ENCODE results near the gene IL6R. TPM values are rescaled to one million over a fixed set of nuclear protein-coding genes. Genes with fewer than 3 reads are reported as not detected.

The IL6R gene
- total RNA-seq, 1 donor from 2014 or later, result 0.09 TPM

DNA sequence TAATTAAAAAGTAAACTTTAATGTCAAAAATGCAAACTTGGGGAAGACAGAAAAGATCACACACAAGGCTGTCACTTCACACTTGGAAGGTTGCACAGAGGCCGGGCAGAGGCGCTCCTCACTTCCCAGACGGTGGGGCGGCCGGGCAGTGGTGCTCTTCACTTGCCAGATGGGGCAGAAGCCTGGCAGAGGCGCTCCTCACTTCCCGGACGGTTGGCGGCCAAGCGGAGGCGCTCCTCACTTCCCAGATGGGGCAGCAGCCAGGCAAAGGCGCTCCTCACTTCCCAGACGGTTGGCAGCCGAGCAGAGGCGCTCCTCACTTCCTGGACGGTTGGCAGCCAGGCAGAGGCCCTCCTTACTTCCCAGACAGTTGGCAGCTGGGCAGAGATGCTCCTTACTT lies 25.8 kb upstream of the IL6R start:
- Mint-ChIP-seq H3K36me3 (ENCODE audit: low read depth) (no peaks in the 10 kb centered on the region), H3K27ac (ENCODE audit: unreplicated experiment) (no peak overlapping the region), H3K4me1 (no peaks in the 10 kb centered on the region), H3K27me3 (ENCODE audit: low read depth) (no peaks in the 10 kb centered on the region), H3K4me3 (no peak overlapping the region), H3K9me3 (no peaks in the 10 kb centered on the region)
- no peak for DNase-seq (ENCODE audit: low read depth, low spot score)
- TF ChIP-seq, protein P1, sequence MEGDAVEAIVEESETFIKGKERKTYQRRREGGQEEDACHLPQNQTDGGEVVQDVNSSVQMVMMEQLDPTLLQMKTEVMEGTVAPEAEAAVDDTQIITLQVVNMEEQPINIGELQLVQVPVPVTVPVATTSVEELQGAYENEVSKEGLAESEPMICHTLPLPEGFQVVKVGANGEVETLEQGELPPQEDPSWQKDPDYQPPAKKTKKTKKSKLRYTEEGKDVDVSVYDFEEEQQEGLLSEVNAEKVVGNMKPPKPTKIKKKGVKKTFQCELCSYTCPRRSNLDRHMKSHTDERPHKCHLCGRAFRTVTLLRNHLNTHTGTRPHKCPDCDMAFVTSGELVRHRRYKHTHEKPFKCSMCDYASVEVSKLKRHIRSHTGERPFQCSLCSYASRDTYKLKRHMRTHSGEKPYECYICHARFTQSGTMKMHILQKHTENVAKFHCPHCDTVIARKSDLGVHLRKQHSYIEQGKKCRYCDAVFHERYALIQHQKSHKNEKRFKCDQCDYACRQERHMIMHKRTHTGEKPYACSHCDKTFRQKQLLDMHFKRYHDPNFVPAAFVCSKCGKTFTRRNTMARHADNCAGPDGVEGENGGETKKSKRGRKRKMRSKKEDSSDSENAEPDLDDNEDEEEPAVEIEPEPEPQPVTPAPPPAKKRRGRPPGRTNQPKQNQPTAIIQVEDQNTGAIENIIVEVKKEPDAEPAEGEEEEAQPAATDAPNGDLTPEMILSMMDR (conservative IDR thresholded peaks at IDR 0.05), result no peak

DNA sequence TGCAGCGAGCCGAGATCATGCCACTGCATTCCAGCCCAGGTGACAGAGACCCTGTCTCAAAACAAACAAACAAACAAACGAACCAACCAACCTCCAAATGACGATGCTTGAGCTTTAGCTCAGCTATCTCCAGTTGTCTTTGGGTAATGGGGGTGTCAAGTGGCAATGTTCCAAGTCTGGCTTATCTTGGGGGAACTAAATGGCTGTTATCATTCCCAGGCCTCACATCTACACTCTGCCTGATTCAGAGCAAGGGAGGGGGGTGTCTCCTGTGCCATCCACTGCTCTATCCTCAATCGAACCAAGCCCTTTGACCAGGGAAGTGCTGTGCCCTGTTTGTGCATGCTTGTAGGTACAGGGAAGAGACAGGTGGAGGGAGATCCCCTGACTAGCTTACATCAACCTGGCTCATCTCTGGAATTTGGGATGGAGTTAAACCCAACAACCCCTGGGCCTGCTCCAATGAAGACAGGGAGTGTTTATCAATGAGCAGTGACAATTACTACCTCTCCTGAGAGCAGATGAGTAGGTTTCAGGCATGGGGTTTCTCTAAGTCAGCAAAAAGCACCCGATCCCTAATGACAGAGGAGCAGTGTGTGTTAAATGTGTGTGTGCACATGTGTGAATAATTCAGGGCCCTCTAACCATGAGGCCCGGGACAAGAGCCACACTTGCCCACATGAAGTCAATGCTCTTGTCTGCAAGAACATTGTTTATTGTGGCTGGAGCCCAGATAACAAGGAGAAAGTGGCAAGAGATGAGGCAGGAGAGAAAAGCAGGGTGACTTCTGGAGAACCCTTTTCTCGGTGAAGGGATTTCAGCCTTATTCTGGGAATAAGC lies 20.3 kb upstream of the IL6R start:
- Mint-ChIP-seq H3K4me1 (no peaks in the 10 kb centered on the region), H3K27me3 (ENCODE audit: low read depth) (peaks cover 5% of the 10 kb centered on the region), H3K36me3 (ENCODE audit: low read depth) (no peaks in the 10 kb centered on the region), H3K4me3 (no peak overlapping the region), H3K27ac (ENCODE audit: unreplicated experiment) (no peak overlapping the region), H3K9me3 (no peaks in the 10 kb centered on the region)
- DNase-seq (ENCODE audit: low read depth, low spot score), result no peak
- TF ChIP-seq, protein P1 (conservative IDR thresholded peaks at IDR 0.05), result no peak

DNA sequence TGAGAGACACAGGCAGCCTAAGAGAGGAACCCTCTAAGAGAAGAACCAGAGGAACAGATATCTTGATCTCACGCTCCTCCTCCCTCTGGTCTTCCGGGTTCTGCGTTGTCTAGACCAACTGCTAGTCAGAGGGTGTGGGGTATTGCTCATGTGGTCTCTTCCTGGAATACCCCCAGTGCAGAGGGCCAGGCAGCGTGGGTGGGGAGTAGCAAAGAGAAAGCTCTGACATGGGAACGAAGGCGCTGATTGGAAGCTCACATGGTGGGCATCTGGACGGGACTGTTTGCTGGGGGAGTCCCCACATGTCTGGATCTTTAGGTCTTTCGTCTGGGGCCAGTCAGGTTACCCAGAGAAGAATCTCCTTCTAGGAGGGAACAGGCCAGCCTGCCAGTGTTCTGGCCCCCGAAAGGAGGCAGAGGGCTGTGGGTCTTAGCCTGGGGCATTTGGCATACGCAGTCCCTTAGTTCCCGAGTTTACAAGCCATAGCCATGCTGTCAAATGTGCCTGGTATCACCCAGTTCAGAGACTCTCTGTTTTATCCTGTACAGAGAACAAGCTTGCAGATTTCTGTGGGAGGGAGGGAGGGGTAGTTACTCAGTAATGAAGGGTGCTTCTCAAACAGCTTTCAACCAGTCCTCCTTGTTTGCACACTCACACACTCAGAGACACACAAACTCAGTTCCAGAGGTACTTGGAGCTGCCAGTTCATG lies 18.3 kb upstream of the IL6R start:
- H3K27ac Mint-ChIP-seq (ENCODE audit: unreplicated experiment), result no peak overlapping the region
- H3K4me3 Mint-ChIP-seq, result no peak overlapping the region
- TF ChIP-seq, protein P1 (conservative IDR thresholded peaks at IDR 0.05), result no peak
- H3K9me3 Mint-ChIP-seq, result no peaks in the 10 kb centered on the region
- no peaks in the 10 kb centered on the region for H3K4me1 Mint-ChIP-seq
- H3K27me3 Mint-ChIP-seq (ENCODE audit: low read depth), result peaks cover 5% of the 10 kb centered on the region
- DNase-seq (ENCODE audit: low read depth, low spot score), result no peak
- no peaks in the 10 kb centered on the region for H3K36me3 Mint-ChIP-seq (ENCODE audit: low read depth)

DNA sequence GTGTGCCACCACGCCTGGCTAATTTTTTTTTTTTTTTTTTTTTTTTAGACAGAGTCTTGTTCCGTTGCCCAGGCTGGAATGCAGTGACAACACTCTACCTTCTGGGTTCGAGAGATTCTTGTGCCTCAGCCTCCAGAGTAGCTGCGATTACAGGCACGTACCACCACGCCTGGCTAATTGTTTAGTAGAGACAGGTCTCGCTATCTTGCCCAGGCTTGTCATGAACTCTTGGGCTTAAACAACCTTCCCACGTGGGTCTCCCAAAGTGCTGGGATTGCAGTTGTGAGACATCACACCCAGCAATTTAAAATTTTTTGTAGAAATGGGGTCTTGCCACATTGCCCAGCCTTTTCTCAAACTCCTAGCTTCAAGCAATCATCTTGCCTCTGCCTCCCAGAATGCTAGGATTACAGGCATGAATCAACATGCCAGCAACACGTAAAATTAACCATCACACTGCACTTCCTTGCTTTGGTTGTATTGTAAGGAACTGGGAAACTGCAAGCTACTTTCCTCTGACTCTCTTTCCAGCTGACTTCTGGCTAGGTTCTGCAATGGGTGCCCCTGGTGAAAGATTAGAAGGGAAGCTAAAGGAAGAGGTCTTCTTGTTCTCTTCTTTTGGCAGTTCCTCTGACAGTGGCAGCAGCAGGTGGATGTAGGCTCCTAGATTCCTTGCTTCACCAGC lies 13.9 kb upstream of the IL6R start:
- TF ChIP-seq, protein P1 (conservative IDR thresholded peaks at IDR 0.05), result no peak
- no peak overlapping the region for H3K27ac Mint-ChIP-seq (ENCODE audit: unreplicated experiment)
- H3K4me1 Mint-ChIP-seq, result no peaks in the 10 kb centered on the region

DNA sequence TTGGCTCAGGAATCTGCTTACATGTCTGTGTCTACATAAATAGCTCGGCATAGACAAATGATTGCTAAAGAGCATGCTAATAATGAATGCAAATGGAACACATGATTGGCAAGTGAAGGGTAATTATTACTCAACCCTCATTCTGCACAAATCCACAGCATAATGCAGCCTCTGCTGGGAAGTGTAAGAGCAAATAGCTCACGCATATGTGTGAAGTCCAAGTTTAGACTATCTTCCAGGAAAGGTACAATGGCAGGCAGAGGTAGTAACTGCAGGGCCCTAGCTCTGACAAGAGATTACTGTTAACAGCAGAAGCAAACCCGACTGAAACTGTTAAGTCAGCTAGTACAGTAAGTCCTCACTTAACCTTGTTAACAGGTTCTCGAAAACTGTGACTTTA lies 7.0 kb upstream of the IL6R start:
- Mint-ChIP-seq H3K27me3 (ENCODE audit: low read depth) (peaks cover 5% of the 10 kb centered on the region), H3K27ac (ENCODE audit: unreplicated experiment) (no peak overlapping the region), H3K4me1 (no peaks in the 10 kb centered on the region), H3K36me3 (ENCODE audit: low read depth) (no peaks in the 10 kb centered on the region), H3K4me3 (no peak overlapping the region), H3K9me3 (peaks cover 2% of the 10 kb centered on the region)
- TF ChIP-seq, protein P1 (conservative IDR thresholded peaks at IDR 0.05), result no peak
- DNase-seq (ENCODE audit: low read depth, low spot score), result no peak

More for the DNA sequence above, 13.9 kb upstream of the IL6R start:
- H3K27me3 Mint-ChIP-seq (ENCODE audit: low read depth), result peaks cover 3% of the 10 kb centered on the region
- no peak for DNase-seq (ENCODE audit: low read depth, low spot score)
- H3K36me3 Mint-ChIP-seq (ENCODE audit: low read depth), result no peaks in the 10 kb centered on the region
- H3K4me3 Mint-ChIP-seq, result no peak overlapping the region
- H3K9me3 Mint-ChIP-seq, result peaks cover 2% of the 10 kb centered on the region
